HepG2 (cell line): ENCODE data around the gene PHF23. TPM values are rescaled to one million over a fixed set of nuclear protein-coding genes. Genes with fewer than 3 reads are reported as not detected.

ENCODE experiments used
- DPF2 ChIP-seq: sonication (generic); formaldehyde crosslinking; IDR thresholded peaks from 2 replicates; pipeline ENCODE4 v1.4.0; 2020; ENCODE audit warnings: mild to moderate bottlenecking, low read depth, missing genetic modification reagents, borderline replicate concordance
- ELF4 ChIP-seq: sonication (generic); formaldehyde crosslinking; IDR thresholded peaks from 2 replicates; pipeline ENCODE4 v1.5.0; 2020; ENCODE audit warnings: missing genetic modification reagents, mild to moderate bottlenecking, moderate library complexity, borderline replicate concordance
- HDAC2 ChIP-seq: sonication (generic); formaldehyde crosslinking; IDR thresholded peaks from 2 replicates; pipeline ENCODE4 v1.4.0; 2020; ENCODE audit warnings: missing genetic modification reagents
- HNF1B ChIP-seq: sonication (generic); formaldehyde crosslinking; IDR thresholded peaks from 2 replicates; pipeline ENCODE4 v1.5.1; 2020; ENCODE audit warnings: mild to moderate bottlenecking, moderate library complexity, missing genetic modification reagents
- KMT2A ChIP-seq: sonication (generic); formaldehyde crosslinking; IDR thresholded peaks from 2 replicates; pipeline ENCODE4 v1.4.0; 2020; ENCODE audit warnings: missing genetic modification reagents
- MIER2 ChIP-seq: IDR thresholded peaks from 2 replicates; pipeline ENCODE4 v1.6.1; 2016; ENCODE audit warnings: missing biosample characterization, missing genetic modification reagents
- MIER3 ChIP-seq: IDR thresholded peaks from 2 replicates; pipeline ENCODE4 v1.6.1; 2016; ENCODE audit warnings: missing compliant biosample characterization, borderline replicate concordance
- MTA1 ChIP-seq: sonication (generic); formaldehyde crosslinking; IDR thresholded peaks from 2 replicates; pipeline ENCODE4 v1.4.0; 2020; ENCODE audit warnings: missing genetic modification reagents, mild to moderate bottlenecking, borderline replicate concordance
- ZNF33A ChIP-seq: sonication (generic); formaldehyde crosslinking; IDR thresholded peaks from 2 replicates; pipeline ENCODE4 v1.5.1; 2020; ENCODE audit warnings: missing genetic modification reagents, mild to moderate bottlenecking, moderate library complexity, borderline replicate concordance
- ZNF407 ChIP-seq: sonication (generic); formaldehyde crosslinking; IDR thresholded peaks from one replicate; pipeline ENCODE4 v1.5.1; 2020; ENCODE audit warnings: mild to moderate bottlenecking, missing genetic modification reagents; ENCODE audit errors: not compliant biosample characterization
- ZNF512B ChIP-seq: sonication (generic); formaldehyde crosslinking; IDR thresholded peaks from 2 replicates; pipeline ENCODE4 v1.5.1; 2020; ENCODE audit warnings: missing genetic modification reagents, mild to moderate bottlenecking, borderline replicate concordance
- ZNF546 ChIP-seq: sonication (generic); formaldehyde crosslinking; conservative IDR thresholded peaks from 2 replicates; pipeline ENCODE4 v1.8.1; 2023; ENCODE audit warnings: mild to moderate bottlenecking, missing genetic modification reagents
- ZNF7 ChIP-seq: IDR thresholded peaks from 2 replicates; pipeline ENCODE4 v1.6.1; 2016; ENCODE audit warnings: missing biosample characterization, missing genetic modification reagents
- ZSCAN20 ChIP-seq: sonication (generic); formaldehyde crosslinking; IDR thresholded peaks from 2 replicates; pipeline ENCODE4 v1.4.0; 2020; ENCODE audit warnings: missing genetic modification reagents, mild to moderate bottlenecking, borderline replicate concordance
- ZSCAN9 ChIP-seq: IDR thresholded peaks from 2 replicates; pipeline ENCODE4 v1.6.1; 2016; ENCODE audit warnings: borderline replicate concordance
- polyA plus RNA-seq, 8 experiments: library from polyadenylated mRNA; depleted of rRNA in 3 of 8; stranded (reverse) in 7 of 8; unstranded in 1 of 8; fragments of >200 nt; fragmentation: Illumina TruSeq in 4 of 8; extraction: Trizol in 4 of 8; gene quantifications; 2 replicates each; pipeline versions ENCODE4 v1.2.1 to v1.2.3, GENCODE V29; 2011 to 2016; ENCODE audit warnings: low read depth in 4 of 8, missing spikeins in 1 of 8, mixed read lengths in 1 of 8; ENCODE audit not compliant: insufficient read depth in 1 of 8
- total RNA-seq, 5 experiments: library from RNA; depleted of rRNA; stranded (reverse); fragments of >200 nt; fragmentation: Illumina TruSeq; extraction: Trizol; gene quantifications; 2 replicates each; pipeline ENCODE4 v1.2.3, GENCODE V29; 2016; ENCODE audit warnings: low read depth in 1 of 5

PHF23 gene
- total and polyA plus RNA-seq, 2 of the 13 experiments (the other 11 are each of a cell fraction or from before 2014, with no cell fraction given) = 27.6 to 33.2 TPM

- TF ChIP-seq ZNF407 = no peak
- no peak for TF ChIP-seq MIER3 (CRISPR knock-in tag)
- TF ChIP-seq ZNF546 (CRISPR knock-in tag) = no peak; the same call in 1 of the 2 replicates
- TF ChIP-seq MTA1 (CRISPR knock-in tag) = peak; percentile 83; the same call in 1 of the 2 replicates
- no peak for TF ChIP-seq DPF2
- TF ChIP-seq ZNF7 = no peak
- TF ChIP-seq ZNF33A = no peak
- TF ChIP-seq HNF1B = peak; percentile 90
- TF ChIP-seq ELF4 (CRISPR knock-in tag) = no peak
- TF ChIP-seq ZSCAN9 = peak; percentile 31
- TF ChIP-seq KMT2A (CRISPR knock-in tag) = 0 out of 2 replicates have a peak, but pooled peaks have one; percentile 41
- TF ChIP-seq ZSCAN20 = no peak; the same call in 1 of the 2 replicates
- no peak for TF ChIP-seq MIER2 (CRISPR knock-in tag)
- TF ChIP-seq ZNF512B = no peak
- TF ChIP-seq HDAC2 (CRISPR knock-in tag) = peak; percentile 57; the same call in 1 of the 2 replicates
These were observed 41.3 kb upstream of the PHF23 start (continued) for GRCh38 chr17:7280519-7281073.
